CD8-positive, alpha-beta memory T cell (primary cell): Measurements from ENCODE around the gene TREM1. TPM values are rescaled to one million over a fixed set of nuclear protein-coding genes. Genes with fewer than 3 reads are reported as not detected.

Experiments used
- CTCF ChIA-PET: fragments of 350-600 bp; sonication (Branson Sonifier 250); formaldehyde crosslinking; loops from one replicate; lab custom pipeline; 2021; ENCODE audit warnings: antibody characterized with exemption; lab: Charles Lee
- POLR2A ChIA-PET: fragments of 350-600 bp; sonication (Branson Sonifier 250); formaldehyde crosslinking; loops from one replicate; lab custom pipeline; 2021; ENCODE audit warnings: antibody characterized with exemption; lab: Charles Lee
- DNase-seq, 5 donors: peaks; one replicate each; pipeline versions ENCODE4 v3.0.0 to v3.0.0-alpha.2; 2020 to 2022; ENCODE audit warnings: mixed read lengths in 1 of 5
- H3K27ac ChIP-seq: one replicate; pipeline ENCODE4 v1.7.0; 2013; ENCODE audit warnings: low read depth, mild to moderate bottlenecking, low read length, moderate library complexity
- H3K27me3 ChIP-seq: 2 replicates; pipeline ENCODE4 v1.7.0; 2013; ENCODE audit warnings: low read length, mild to moderate bottlenecking; ENCODE audit not compliant: insufficient read depth, poor library complexity, severe bottlenecking
- H3K36me3 ChIP-seq: 2 replicates; pipeline ENCODE4 v1.7.0; 2013; ENCODE audit warnings: mild to moderate bottlenecking, low read length, moderate library complexity; ENCODE audit not compliant: insufficient read depth
- H3K4me1 ChIP-seq: 2 replicates; pipeline ENCODE4 v1.7.0; 2013; ENCODE audit warnings: mild to moderate bottlenecking, low read length, moderate library complexity; ENCODE audit not compliant: insufficient read depth
- H3K4me3 ChIP-seq: 2 replicates; pipeline ENCODE4 v1.7.0; 2013; ENCODE audit warnings: mild to moderate bottlenecking, low read length
- H3K9me3 ChIP-seq: 2 replicates; pipeline ENCODE4 v1.7.0; 2013; ENCODE audit warnings: mild to moderate bottlenecking, low read length
- H3K27ac Mint-ChIP-seq, 8 donors: one replicate each; pipeline ENCODE4 v1.8.0; 2020 to 2021; ENCODE audit warnings: mixed read lengths in 8 of 8, mild to moderate bottlenecking in 6 of 8, inconsistent platforms in 3 of 8, moderate library complexity in 3 of 8
- H3K27me3 Mint-ChIP-seq, 2 donors: one replicate each; pipeline ENCODE4 v1.8.0; 2020 to 2021; ENCODE audit warnings: mixed read lengths in 2 of 2, mild to moderate bottlenecking in 1 of 2, moderate library complexity in 1 of 2
- H3K36me3 Mint-ChIP-seq, 3 donors: one replicate each; pipeline ENCODE4 v1.8.0; 2020 to 2021; ENCODE audit warnings: mixed read lengths in 3 of 3, inconsistent platforms in 1 of 3, mild to moderate bottlenecking in 1 of 3
- H3K4me1 Mint-ChIP-seq, 3 donors: one replicate each; pipeline ENCODE4 v1.8.0; 2020 to 2021; ENCODE audit warnings: mixed read lengths in 3 of 3, inconsistent platforms in 1 of 3, mild to moderate bottlenecking in 1 of 3
- H3K4me3 Mint-ChIP-seq, 7 donors: one replicate each; pipeline ENCODE4 v1.8.0; 2020 to 2021; ENCODE audit warnings: mixed read lengths in 7 of 7, mild to moderate bottlenecking in 6 of 7, moderate library complexity in 4 of 7, inconsistent platforms in 2 of 7
- H3K9me3 Mint-ChIP-seq, 5 donors: one replicate each; pipeline ENCODE4 v1.8.0; 2020 to 2022; ENCODE audit warnings: mixed read lengths in 5 of 5, mild to moderate bottlenecking in 3 of 5, moderate library complexity in 2 of 5, inconsistent platforms in 1 of 5
- polyA plus RNA-seq: library from polyadenylated mRNA; unstranded; fragments of 300-500 nt; fragmentation: Illumina TruSeq; gene quantifications from one replicate; pipeline ENCODE4 v1.2.3, GENCODE V29; 2021
- total RNA-seq, 2 experiments: library from RNA; stranded (reverse); gene quantifications; one replicate each; pipeline ENCODE4 v1.2.3, GENCODE V29; 2021

The TREM1 gene
- total and polyA plus RNA-seq, 3 experiments from 2014 or later: not detected

- Mint-ChIP-seq H3K9me3 (no peaks in the 10 kb centered on the region), H3K36me3 (no peaks in the 10 kb centered on the region), H3K27me3 (peaks cover 0 to 2% of the 10 kb centered on the region in 2 donors), H3K27ac (no peak overlapping the region), H3K4me3 (no peak overlapping the region), H3K4me1 (peaks cover 0 to 3% (median 2%) of the 10 kb centered on the region in 3 donors)
- no peak for DNase-seq
- H3K36me3 ChIP-seq: no peaks in the 10 kb centered on the region
- peaks cover 9% of the 10 kb centered on the region for H3K4me1 ChIP-seq
- ChIA-PET CTCF (interaction anchor here (1.6 kb wide), 1 partner anchor 9 kb away, joined by 7 read pairs; no protein-coding TSS in a partner anchor), POLR2A (no interaction called here)
- no peak overlapping the region for H3K4me3 ChIP-seq
- no peaks in the 10 kb centered on the region for H3K27me3 ChIP-seq
- no peak overlapping the region for H3K27ac ChIP-seq
- no peaks in the 10 kb centered on the region for H3K9me3 ChIP-seq
Measured at GRCh38 chr6:41269166-41269565, 17.3 kb downstream of the TREM1 start.

GRCh38 chr6:41268478-41268877, 18.0 kb downstream of the TREM1 start:
- no peak overlapping the region for H3K4me3 ChIP-seq
- Mint-ChIP-seq H3K36me3 (peaks cover 0 to 4% (median 0%) of the 10 kb centered on the region in 3 donors), H3K4me1 (peaks cover 0 to 3% (median 2%) of the 10 kb centered on the region in 3 donors), H3K27me3 (peaks cover 0 to 1% of the 10 kb centered on the region in 2 donors), H3K4me3 (no peak overlapping the region), H3K27ac (no peak overlapping the region), H3K9me3 (peaks cover 4% of the 10 kb centered on the region in 5 donors)
- DNase-seq: no peak
- ChIA-PET POLR2A (no interaction called here), CTCF (interaction anchor here (1.6 kb wide), 1 partner anchor 10 kb away, joined by 7 read pairs; no protein-coding TSS in a partner anchor)
- no peaks in the 10 kb centered on the region for H3K27me3 ChIP-seq
- H3K36me3 ChIP-seq: no peaks in the 10 kb centered on the region
- peaks cover 4% of the 10 kb centered on the region for H3K9me3 ChIP-seq
- peaks cover 9% of the 10 kb centered on the region for H3K4me1 ChIP-seq
- H3K27ac ChIP-seq: no peak overlapping the region

DNA sequence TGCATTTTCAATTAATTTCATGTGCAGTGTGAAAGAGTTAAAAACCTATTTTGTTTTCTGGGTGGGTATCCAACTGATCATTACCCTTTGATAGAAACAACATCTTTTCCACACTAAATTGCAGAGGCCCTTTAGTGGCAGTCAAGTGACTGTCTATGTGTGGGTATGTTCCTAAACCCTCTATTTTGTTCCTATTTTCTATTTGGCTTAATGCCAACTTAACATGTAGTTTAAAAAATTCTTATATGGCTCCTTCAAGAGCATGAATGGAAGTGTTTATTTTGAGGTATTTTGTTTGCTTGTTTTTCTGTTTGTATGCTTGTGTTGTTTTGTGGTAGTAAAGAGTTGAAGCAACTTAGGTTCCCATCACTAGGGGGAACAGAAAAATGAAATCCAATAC, 19.9 kb downstream of the TREM1 start:
- Mint-ChIP-seq H3K4me1 (no peaks in the 10 kb centered on the region), H3K4me3 (no peak overlapping the region), H3K27me3 (peaks cover 3 to 5% of the 10 kb centered on the region in 2 donors), H3K36me3 (peaks cover 0 to 19% (median 0%) of the 10 kb centered on the region in 3 donors), H3K9me3 (peaks cover 19 to 22% (median 20%) of the 10 kb centered on the region in 5 donors), H3K27ac (no peak overlapping the region)
- Histone ChIP-seq H3K36me3 (no peaks in the 10 kb centered on the region), H3K27me3 (no peaks in the 10 kb centered on the region), H3K9me3 (peaks cover 8% of the 10 kb centered on the region), H3K4me1 (no peaks in the 10 kb centered on the region), H3K4me3 (no peak overlapping the region), H3K27ac (no peak overlapping the region)
- CTCF ChIA-PET: no interaction called here
- POLR2A ChIA-PET: no interaction called here
- DNase-seq: no peak

DNA sequence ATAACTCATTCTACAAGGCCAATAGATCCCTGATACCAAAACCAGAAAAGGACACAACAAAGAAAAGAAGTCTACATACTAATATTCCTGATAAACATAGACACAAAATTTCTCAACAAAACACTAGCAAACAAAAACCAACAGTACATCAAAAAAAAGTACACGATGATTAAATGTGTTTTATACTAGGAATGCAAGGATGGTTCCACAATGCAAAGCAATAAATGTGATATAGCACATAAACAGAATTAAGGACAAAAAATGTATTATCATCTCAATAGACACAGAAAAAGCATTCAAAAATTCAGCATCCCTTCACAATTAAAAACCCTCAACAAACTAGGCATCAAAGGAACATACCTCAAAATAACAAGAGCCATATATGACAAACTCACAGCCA, 23.2 kb downstream of the TREM1 start:
- Histone ChIP-seq H3K36me3 (no peaks in the 10 kb centered on the region), H3K27me3 (no peaks in the 10 kb centered on the region), H3K4me1 (no peaks in the 10 kb centered on the region), H3K27ac (no peak overlapping the region), H3K9me3 (peaks cover 8% of the 10 kb centered on the region), H3K4me3 (no peak overlapping the region)
- no peaks in the 10 kb centered on the region for H3K4me1 Mint-ChIP-seq
- H3K4me3 Mint-ChIP-seq: no peak overlapping the region
- POLR2A ChIA-PET: no interaction called here
- H3K9me3 Mint-ChIP-seq: peaks cover 34 to 53% (median 41%) of the 10 kb centered on the region in 5 donors
- no peak for DNase-seq
- CTCF ChIA-PET: no interaction called here
- H3K27me3 Mint-ChIP-seq: peaks cover 5 to 23% of the 10 kb centered on the region in 2 donors
- no peak overlapping the region for H3K27ac Mint-ChIP-seq
- peaks cover 0 to 43% (median 0%) of the 10 kb centered on the region in 3 donors for H3K36me3 Mint-ChIP-seq

DNA sequence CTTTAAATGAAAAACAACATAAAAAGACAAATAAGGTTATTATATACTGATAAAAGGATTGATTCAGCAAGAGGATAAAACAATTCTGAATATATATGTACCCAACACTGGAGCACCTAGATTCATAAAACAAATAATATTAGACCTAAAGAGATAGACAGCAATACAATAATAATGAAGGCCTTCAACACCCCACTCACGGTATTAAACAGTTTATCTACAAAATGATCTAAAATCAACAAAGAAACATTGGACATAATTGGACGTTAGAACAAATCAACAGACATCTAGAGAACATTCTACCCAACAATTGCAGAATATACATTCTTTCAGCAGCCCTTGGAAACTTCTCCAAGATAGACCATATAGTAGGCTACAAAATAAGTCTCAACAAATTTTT, 24.1 kb downstream of the TREM1 start:
- Histone ChIP-seq H3K27ac (no peak overlapping the region), H3K9me3 (peaks cover 8% of the 10 kb centered on the region), H3K27me3 (no peaks in the 10 kb centered on the region), H3K4me1 (no peaks in the 10 kb centered on the region), H3K36me3 (no peaks in the 10 kb centered on the region), H3K4me3 (no peak overlapping the region)
- ChIA-PET POLR2A (no interaction called here), CTCF (no interaction called here)
- Mint-ChIP-seq H3K4me1 (no peaks in the 10 kb centered on the region), H3K27me3 (peaks cover 11 to 23% of the 10 kb centered on the region in 2 donors), H3K4me3 (no peak overlapping the region), H3K9me3 (peaks cover 34 to 53% (median 41%) of the 10 kb centered on the region in 5 donors), H3K27ac (no peak overlapping the region), H3K36me3 (peaks cover 0 to 43% (median 0%) of the 10 kb centered on the region in 3 donors)
- DNase-seq: no peak

GRCh38 chr6:41258196-41258493, 28.3 kb downstream of the TREM1 start:
- DNase-seq: no peak
- Mint-ChIP-seq H3K36me3 (peaks cover 0 to 40% (median 0%) of the 10 kb centered on the region in 3 donors), H3K27ac (no peak overlapping the region), H3K27me3 (peaks cover 13 to 33% of the 10 kb centered on the region in 2 donors), H3K9me3 (peaks cover 27 to 46% (median 34%) of the 10 kb centered on the region in 5 donors), H3K4me1 (peaks cover 0 to 6% (median 0%) of the 10 kb centered on the region in 3 donors), H3K4me3 (no peak overlapping the region)
- ChIA-PET CTCF (no interaction called here), POLR2A (no interaction called here)
- Histone ChIP-seq H3K27me3 (no peaks in the 10 kb centered on the region), H3K4me3 (no peak overlapping the region), H3K4me1 (no peaks in the 10 kb centered on the region), H3K36me3 (no peaks in the 10 kb centered on the region), H3K27ac (no peak overlapping the region), H3K9me3 (peaks cover 1% of the 10 kb centered on the region)

DNA sequence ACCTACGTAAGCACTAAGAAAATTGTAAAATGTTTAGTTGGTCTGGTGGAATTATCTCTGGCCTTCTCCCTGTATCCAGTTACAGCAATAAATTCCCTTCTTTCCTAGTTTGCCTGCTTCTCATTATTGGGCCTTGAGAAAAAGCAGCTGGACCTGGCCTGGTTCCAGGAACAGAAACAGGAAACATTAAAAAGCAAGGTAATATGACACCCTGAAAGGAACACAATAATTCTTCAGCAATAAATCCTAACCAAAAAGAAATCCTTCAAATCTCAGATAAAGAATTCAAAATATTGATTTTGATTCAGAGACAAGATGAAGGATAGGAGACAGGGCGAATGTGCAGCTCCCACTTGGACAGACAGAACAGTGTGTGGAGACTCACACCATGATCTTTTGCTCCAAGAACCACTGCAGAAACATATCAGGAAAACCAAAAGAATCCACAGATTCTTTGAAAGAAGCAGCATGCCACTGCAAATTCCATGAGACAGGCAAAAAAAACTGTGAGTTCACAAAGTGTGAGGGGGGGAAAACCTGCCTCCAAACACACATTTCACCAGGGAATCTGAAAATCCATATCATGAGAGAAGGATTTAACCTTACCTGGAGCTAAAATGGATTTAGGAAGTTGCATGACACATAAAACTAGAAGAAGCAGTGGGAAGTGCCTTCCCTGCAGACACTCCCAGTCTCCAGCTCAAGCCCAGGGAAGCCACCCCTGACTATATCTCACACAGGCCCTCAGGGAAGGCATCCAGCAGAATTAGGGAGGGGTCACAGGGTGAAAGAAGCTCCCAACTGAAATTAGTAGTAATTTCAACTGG, 28.9 kb downstream of the TREM1 start:
- H3K4me3 Mint-ChIP-seq: no peak overlapping the region
- H3K36me3 Mint-ChIP-seq: peaks cover 0 to 38% (median 0%) of the 10 kb centered on the region in 3 donors
- ChIA-PET CTCF (no interaction called here), POLR2A (no interaction called here)
- no peak overlapping the region for H3K27ac ChIP-seq
- H3K9me3 ChIP-seq: no peaks in the 10 kb centered on the region
- peaks cover 25 to 41% (median 32%) of the 10 kb centered on the region in 5 donors for H3K9me3 Mint-ChIP-seq
- H3K27ac Mint-ChIP-seq: no peak overlapping the region
- H3K4me1 ChIP-seq: no peaks in the 10 kb centered on the region
- peaks cover 13 to 37% of the 10 kb centered on the region in 2 donors for H3K27me3 Mint-ChIP-seq
- H3K27me3 ChIP-seq: no peaks in the 10 kb centered on the region
- no peaks in the 10 kb centered on the region for H3K36me3 ChIP-seq
- no peak overlapping the region for H3K4me3 ChIP-seq
- no peak for DNase-seq
- peaks cover 0 to 6% (median 0%) of the 10 kb centered on the region in 3 donors for H3K4me1 Mint-ChIP-seq

DNA sequence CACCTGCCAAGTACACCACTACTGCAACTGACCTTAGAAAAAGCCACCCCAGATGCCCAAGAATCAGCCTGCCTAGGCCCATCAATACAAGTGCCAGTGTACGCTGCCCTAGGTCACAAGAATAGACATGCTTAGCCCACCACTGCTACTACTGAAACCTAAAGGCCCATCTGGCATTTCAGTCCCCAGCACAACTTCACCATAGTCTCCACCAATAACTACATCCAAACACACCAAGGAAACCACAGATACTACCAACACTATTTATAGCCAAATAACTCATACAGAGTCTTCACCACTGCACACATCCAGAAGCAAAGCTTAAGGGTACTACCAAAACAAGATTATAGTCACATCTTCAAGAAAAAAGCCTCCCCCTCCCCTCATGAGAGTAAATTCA, 30.1 kb downstream of the TREM1 start:
- peaks cover 13 to 30% (median 20%) of the 10 kb centered on the region in 5 donors for H3K9me3 Mint-ChIP-seq
- no peak overlapping the region for H3K27ac Mint-ChIP-seq
- no peaks in the 10 kb centered on the region for H3K9me3 ChIP-seq
- H3K27me3 ChIP-seq: no peaks in the 10 kb centered on the region
- H3K4me1 ChIP-seq: no peaks in the 10 kb centered on the region
- no peak for DNase-seq
- no peak overlapping the region for H3K4me3 ChIP-seq
- ChIA-PET CTCF (no interaction called here), POLR2A (no interaction called here)
- H3K27ac ChIP-seq: no peak overlapping the region
- peaks cover 10 to 42% of the 10 kb centered on the region in 2 donors for H3K27me3 Mint-ChIP-seq
- peaks cover 0 to 6% (median 0%) of the 10 kb centered on the region in 3 donors for H3K4me1 Mint-ChIP-seq
- peaks cover 0 to 26% (median 0%) of the 10 kb centered on the region in 3 donors for H3K36me3 Mint-ChIP-seq
- H3K4me3 Mint-ChIP-seq: no peak overlapping the region
- no peaks in the 10 kb centered on the region for H3K36me3 ChIP-seq
